Activated CD4-positive, CD25-positive, alpha-beta regulatory T cell treated with anti-CD3 and anti-CD28 coated beads, Interleukin-2, amount 50 U/mL, for 72 hours (primary cell): ENCODE measurements around the gene PEX16.
A peak's percentile ranks its signal among the peaks of the same experiment; 100 is the strongest.

Source experiments
- DNase-seq: peaks from one replicate; pipeline ENCODE4 v3.0.0; 2021

The PEX16 gene

GRCh38 chr11:45917623-45918330 is at the start of gene PEX16:
PEX16 (minus strand) TSS chr11:45917877; CDS start chr11:45917811, 66 bp downstream.
- DNase-seq = peak; percentile 92

GRCh38 chr11:45964911-45965389 is 47.3 kb upstream of the PEX16 start:
- DNase-seq = peak; percentile 36

GRCh38 chr11:45961751-45962240 is 44.1 kb upstream of the PEX16 start:
- DNase-seq = no peak

GRCh38 chr11:45960387-45961095 is 42.9 kb upstream of the PEX16 start:
- DNase-seq = no peak

- DNase-seq = no peak
Measured at GRCh38 chr11:45959851-45960250, 42.2 kb upstream of the PEX16 start.

GRCh38 chr11:45949992-45950407 is 32.3 kb upstream of the PEX16 start:
- DNase-seq = no peak

GRCh38 chr11:45948356-45948755 is 30.7 kb upstream of the PEX16 start:
- no peak for DNase-seq

GRCh38 chr11:45947885-45948284 is 30.2 kb upstream of the PEX16 start:
- DNase-seq = no peak

GRCh38 chr11:45945397-45945999 is 27.8 kb upstream of the PEX16 start:
- DNase-seq = no peak

- no peak for DNase-seq
Measured at GRCh38 chr11:45942381-45942780, 24.7 kb upstream of the PEX16 start.

GRCh38 chr11:45941285-45941684 is 23.6 kb upstream of the PEX16 start:
- no peak for DNase-seq

- no peak for DNase-seq
Measured at GRCh38 chr11:45939836-45940235, 22.2 kb upstream of the PEX16 start.

- DNase-seq = no peak
Measured at GRCh38 chr11:45937916-45938315, 20.2 kb upstream of the PEX16 start.

- no peak for DNase-seq
Measured at GRCh38 chr11:45936511-45937054, 18.9 kb upstream of the PEX16 start.

- DNase-seq = no peak
Measured at GRCh38 chr11:45935349-45936064, 17.8 kb upstream of the PEX16 start.

- no peak for DNase-seq
Measured at GRCh38 chr11:45934580-45935318, 17.1 kb upstream of the PEX16 start.

- no peak for DNase-seq
Measured at GRCh38 chr11:45933846-45934579, 16.3 kb upstream of the PEX16 start.

- DNase-seq = no peak
Measured at GRCh38 chr11:45933131-45933831, 15.6 kb upstream of the PEX16 start.

GRCh38 chr11:45932217-45932616 is 14.5 kb upstream of the PEX16 start:
- DNase-seq = no peak

GRCh38 chr11:45931739-45932138 is 14.1 kb upstream of the PEX16 start:
- no peak for DNase-seq
